MM.1S (cell line): ENCODE measurements around the gene CSTPP1.

Experiments used
- DNase-seq: peaks from one replicate; pipeline ENCODE4 v3.0.0-alpha.2; 2015
- H2AFZ ChIP-seq: fragments of 300-600 bp; sonication (generic); 2 replicates; pipeline ENCODE4 v1.6.0; 2016; ENCODE audit warnings: antibody characterized with exemption, low read length
- H3F3A ChIP-seq: fragments of 300-600 bp; sonication (generic); 2 replicates; pipeline ENCODE4 v1.6.1; 2016; ENCODE audit warnings: mild to moderate bottlenecking, antibody characterized with exemption, low read length, moderate library complexity, mixed read lengths; ENCODE audit not compliant: insufficient read depth
- H3K27ac ChIP-seq: fragments of 300-600 bp; sonication (generic); 2 replicates; pipeline ENCODE4 v1.5.1; 2016; ENCODE audit warnings: mild to moderate bottlenecking, low read length
- H3K27me3 ChIP-seq: fragments of 300-600 bp; sonication (generic); replicated peaks from 2 replicates; pipeline ENCODE4 v1.6.0; 2016; ENCODE audit warnings: low read length; ENCODE audit not compliant: insufficient read depth
- H3K36me3 ChIP-seq: fragments of 300-600 bp; sonication (generic); replicated peaks from 2 replicates; pipeline ENCODE4 v1.6.1; 2016; ENCODE audit warnings: mild to moderate bottlenecking, low read length, mixed read lengths; ENCODE audit not compliant: insufficient read depth
- H3K4me1 ChIP-seq: fragments of 300-600 bp; sonication (generic); 2 replicates; pipeline ENCODE4 v1.6.1; 2016; ENCODE audit warnings: low read length, mixed read lengths
- H3K4me2 ChIP-seq: fragments of 300-600 bp; sonication (generic); 2 replicates; pipeline ENCODE4 v1.6.0; 2016; ENCODE audit warnings: low read depth, low read length
- H3K4me3 ChIP-seq: fragments of 300-600 bp; sonication (generic); 2 replicates; pipeline ENCODE4 v1.5.1; 2016; ENCODE audit warnings: low read length, mixed read lengths
- H3K79me2 ChIP-seq: fragments of 300-600 bp; sonication (generic); 2 replicates; pipeline ENCODE4 v1.6.1; 2016; ENCODE audit warnings: mixed run types, low read length, mixed read lengths
- H3K9ac ChIP-seq: fragments of 300-600 bp; sonication (generic); 2 replicates; pipeline ENCODE4 v1.6.1; 2016; ENCODE audit warnings: low read length, mixed read lengths
- H3K9me2 ChIP-seq: fragments of 300-600 bp; sonication (generic); replicated peaks from 2 replicates; pipeline ENCODE4 v1.6.1; 2016; ENCODE audit warnings: mild to moderate bottlenecking, low read length, mixed read lengths; ENCODE audit not compliant: insufficient read depth
- H3K9me3 ChIP-seq: fragments of 300-600 bp; sonication (generic); replicated peaks from 2 replicates; pipeline ENCODE4 v1.6.1; 2016; ENCODE audit warnings: mild to moderate bottlenecking, low read length, mixed read lengths; ENCODE audit not compliant: insufficient read depth
- H4K20me1 ChIP-seq: fragments of 300-600 bp; sonication (generic); 2 replicates; pipeline ENCODE4 v1.6.1; 2016; ENCODE audit warnings: mild to moderate bottlenecking, low read length, moderate library complexity, mixed read lengths; ENCODE audit not compliant: insufficient read depth
- EZH2 ChIP-seq: fragments of 300-600 bp; sonication (generic); optimal IDR thresholded peaks from 2 replicates; pipeline ENCODE3; 2017; ENCODE audit warnings: low read depth, mild to moderate bottlenecking, antibody characterized with exemption, low read length, mixed read lengths
- EZH2phosphoT487 ChIP-seq: fragments of 300-600 bp; sonication (generic); IDR thresholded peaks from 2 replicates; pipeline ENCODE4 v1.6.1; 2018; ENCODE audit warnings: antibody characterized with exemption, low read length
- TF ChIP-seq, protein P1 (sequence below): fragments of 300-600 bp; sonication (generic); IDR thresholded peaks from 2 replicates; pipeline ENCODE4 v1.5.1; 2016; ENCODE audit warnings: antibody characterized with exemption, low read length, mixed read lengths

Gene CSTPP1

DNA sequence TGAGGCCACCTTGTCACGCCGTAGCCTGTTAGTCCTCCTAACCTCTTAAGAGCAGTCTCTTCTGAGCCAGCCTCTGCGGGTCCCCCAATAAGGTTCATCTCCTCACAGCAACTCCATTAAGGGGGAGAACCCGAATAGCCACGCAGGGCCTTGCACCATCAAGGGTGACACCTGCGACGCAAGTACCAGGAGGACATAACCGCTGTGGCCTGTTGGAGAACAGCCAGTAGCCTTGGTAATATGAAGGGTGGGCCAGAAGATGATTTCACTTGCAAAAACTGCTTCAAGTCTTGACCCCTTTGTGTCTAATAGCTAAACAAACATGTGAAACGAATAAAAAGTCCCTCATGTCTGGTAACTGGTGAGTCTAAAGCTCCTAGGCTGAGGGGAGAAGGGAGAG is 225.3 kb downstream of the CSTPP1 start:
- Histone ChIP-seq H3K36me3 (peaks cover 3% of the 10 kb centered on the region), H3K27me3 (no peaks in the 10 kb centered on the region), H3K27ac (no peak overlapping the region), H3K9me2 (no peaks in the 10 kb centered on the region), H4K20me1 (no peaks in the 10 kb centered on the region), H3K4me1 (no peaks in the 10 kb centered on the region), H3K9ac (no peak overlapping the region), H2AFZ (no peak overlapping the region), H3K9me3 (no peaks in the 10 kb centered on the region), H3K79me2 (peaks cover 8% of the 10 kb centered on the region), H3K4me2 (no peak overlapping the region), H3F3A (0 out of 2 replicates have a peak, but pooled peaks cover 5% of the 10 kb centered on the region), H3K4me3 (no peak overlapping the region)
- no peak for TF ChIP-seq EZH2phosphoT487
- TF ChIP-seq, protein P1, sequence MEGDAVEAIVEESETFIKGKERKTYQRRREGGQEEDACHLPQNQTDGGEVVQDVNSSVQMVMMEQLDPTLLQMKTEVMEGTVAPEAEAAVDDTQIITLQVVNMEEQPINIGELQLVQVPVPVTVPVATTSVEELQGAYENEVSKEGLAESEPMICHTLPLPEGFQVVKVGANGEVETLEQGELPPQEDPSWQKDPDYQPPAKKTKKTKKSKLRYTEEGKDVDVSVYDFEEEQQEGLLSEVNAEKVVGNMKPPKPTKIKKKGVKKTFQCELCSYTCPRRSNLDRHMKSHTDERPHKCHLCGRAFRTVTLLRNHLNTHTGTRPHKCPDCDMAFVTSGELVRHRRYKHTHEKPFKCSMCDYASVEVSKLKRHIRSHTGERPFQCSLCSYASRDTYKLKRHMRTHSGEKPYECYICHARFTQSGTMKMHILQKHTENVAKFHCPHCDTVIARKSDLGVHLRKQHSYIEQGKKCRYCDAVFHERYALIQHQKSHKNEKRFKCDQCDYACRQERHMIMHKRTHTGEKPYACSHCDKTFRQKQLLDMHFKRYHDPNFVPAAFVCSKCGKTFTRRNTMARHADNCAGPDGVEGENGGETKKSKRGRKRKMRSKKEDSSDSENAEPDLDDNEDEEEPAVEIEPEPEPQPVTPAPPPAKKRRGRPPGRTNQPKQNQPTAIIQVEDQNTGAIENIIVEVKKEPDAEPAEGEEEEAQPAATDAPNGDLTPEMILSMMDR: no peak
- TF ChIP-seq EZH2: no peak
- DNase-seq: no peak

GRCh38 chr11:47162426-47162825 is 225.9 kb downstream of the CSTPP1 start:
- Histone ChIP-seq H3F3A (0 out of 2 replicates have a peak, but pooled peaks cover 5% of the 10 kb centered on the region), H3K9me2 (no peaks in the 10 kb centered on the region), H2AFZ (no peak overlapping the region), H3K27ac (no peak overlapping the region), H3K79me2 (peaks cover 11% of the 10 kb centered on the region), H3K4me2 (no peak overlapping the region), H3K9me3 (no peaks in the 10 kb centered on the region), H3K4me1 (no peaks in the 10 kb centered on the region), H3K36me3 (peaks cover 6% of the 10 kb centered on the region), H4K20me1 (no peaks in the 10 kb centered on the region), H3K27me3 (no peaks in the 10 kb centered on the region), H3K4me3 (no peak overlapping the region), H3K9ac (no peak overlapping the region)
- TF ChIP-seq EZH2phosphoT487 (no peak), EZH2 (no peak)
- TF ChIP-seq, protein P1: no peak
- DNase-seq: no peak

DNA sequence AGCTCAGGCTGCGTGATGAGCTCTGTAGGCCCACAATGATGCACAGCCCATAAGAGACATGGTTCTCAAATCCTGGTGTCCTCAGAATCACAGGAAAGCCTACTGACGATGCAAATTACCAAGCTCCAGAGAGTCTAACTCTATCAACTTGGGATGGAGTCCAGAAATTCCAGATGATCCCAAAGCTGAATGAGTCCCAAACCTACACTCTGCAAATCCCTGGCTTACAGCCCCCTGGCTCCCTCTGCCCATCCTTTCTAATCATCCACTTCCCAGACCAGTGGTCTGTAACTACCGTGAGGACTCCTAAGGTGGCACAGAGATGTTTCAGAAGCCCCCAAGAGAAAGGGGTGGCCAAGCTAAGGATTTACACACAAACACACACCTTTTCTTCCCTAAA is 226.6 kb downstream of the CSTPP1 start:
- Histone ChIP-seq H3K4me3 (no peak overlapping the region), H3K36me3 (peaks cover 6% of the 10 kb centered on the region), H3K4me1 (no peaks in the 10 kb centered on the region)

More for the DNA sequence above, 226.6 kb downstream of the CSTPP1 start:
- no peaks in the 10 kb centered on the region for H4K20me1 ChIP-seq
- peaks cover 19% of the 10 kb centered on the region for H3K79me2 ChIP-seq
- TF ChIP-seq, protein P1: no peak
- no peak for TF ChIP-seq EZH2
- TF ChIP-seq EZH2phosphoT487: no peak
- no peaks in the 10 kb centered on the region for H3K9me3 ChIP-seq
- 0 out of 2 replicates have a peak, but pooled peaks cover 5% of the 10 kb centered on the region for H3F3A ChIP-seq
- no peak overlapping the region for H3K4me2 ChIP-seq
- H2AFZ ChIP-seq: no peak overlapping the region
- H3K9me2 ChIP-seq: no peaks in the 10 kb centered on the region
- no peak overlapping the region for H3K9ac ChIP-seq
- no peaks in the 10 kb centered on the region for H3K27me3 ChIP-seq
- DNase-seq: no peak
- no peak overlapping the region for H3K27ac ChIP-seq
